Motor neuron (in vitro differentiated cells): ENCODE measurements around the gene SIK3. TPM values are rescaled to one million over a fixed set of nuclear protein-coding genes. Genes with fewer than 3 reads are reported as not detected.

Source experiments
- ATAC-seq, 8 experiments: fragments of 200-7000 bp; cut with Tn5 transposase; replicated peaks in 6 of 8; 2 replicates each; pipeline ENCODE4 v1.8.0; 2021; ENCODE audit warnings: mild to moderate bottlenecking in 8 of 8, moderate library complexity in 8 of 8
- H3K27ac ChIP-seq, 2 donors: fragments of 250-450 bp; sonication (Bioruptor Pico); 2 replicates each; pipeline ENCODE4 v1.9.0; 2021; ENCODE audit warnings: antibody characterized with exemption in 2 of 2, mild to moderate bottlenecking in 2 of 2, moderate library complexity in 1 of 2
- H3K4me1 ChIP-seq, 2 donors: fragments of 250-450 bp; sonication (Bioruptor Pico); replicated peaks in 1 of 2; 2 replicates each; pipeline ENCODE4 v1.6.1; 2021; ENCODE audit warnings: antibody characterized with exemption in 2 of 2, mild to moderate bottlenecking in 2 of 2, moderate library complexity in 1 of 2
- H3K4me3 ChIP-seq, 5 donors: fragments of 250-450 bp; sonication (Bioruptor Pico); 2 replicates each; pipeline ENCODE4 v1.9.0; 2021; ENCODE audit warnings: antibody characterized with exemption in 5 of 5, mild to moderate bottlenecking in 5 of 5, moderate library complexity in 4 of 5
- WGBS, 10 experiments: fragments of 450-650 bp; shearing (Covaris generic); methylation state at CpG; one replicate each; pipeline ENCODE4 v1.0.0; 2022; 5-methylcytosine and 5-hydroxymethylcytosine counted together
- in situ Hi-C, 9 experiments: fragments of 400-800 bp; cut with MboI; loops; one replicate each; pipeline ENCODE4 v1.15.0; 2021; ENCODE audit warnings: low sequenced_read_pairs in 9 of 9, low pct_unique_long_range_greater_than_20kb in 2 of 9; ENCODE audit not compliant: unreplicated experiment in 9 of 9
- total RNA-seq, 8 experiments: library from RNA; unstranded; fragments of 300-600 nt; gene quantifications; 2 replicates each; pipeline versions ENCODE4 v1.2.3 to v1.2.4, GENCODE V29; 2022

The SIK3 gene
- total RNA-seq, 8 experiments from 2014 or later, result 12.7 to 34.3 (median 16.5) TPM

- Histone ChIP-seq H3K27ac (no peak overlapping the region), H3K4me1 (peaks cover 3 to 5% of the 10 kb centered on the region in 2 donors), H3K4me3 (no peak overlapping the region)
- WGBS, 10 experiments, result 47 to 100% (median 63%) methylated on average over 1 to 3 of the region's 3 CpGs
- in situ Hi-C loops, result no loop called here
- ATAC-seq, result no peak
Observed at GRCh38 chr11:117022526-117022925, 75.7 kb downstream of the SIK3 start.

DNA sequence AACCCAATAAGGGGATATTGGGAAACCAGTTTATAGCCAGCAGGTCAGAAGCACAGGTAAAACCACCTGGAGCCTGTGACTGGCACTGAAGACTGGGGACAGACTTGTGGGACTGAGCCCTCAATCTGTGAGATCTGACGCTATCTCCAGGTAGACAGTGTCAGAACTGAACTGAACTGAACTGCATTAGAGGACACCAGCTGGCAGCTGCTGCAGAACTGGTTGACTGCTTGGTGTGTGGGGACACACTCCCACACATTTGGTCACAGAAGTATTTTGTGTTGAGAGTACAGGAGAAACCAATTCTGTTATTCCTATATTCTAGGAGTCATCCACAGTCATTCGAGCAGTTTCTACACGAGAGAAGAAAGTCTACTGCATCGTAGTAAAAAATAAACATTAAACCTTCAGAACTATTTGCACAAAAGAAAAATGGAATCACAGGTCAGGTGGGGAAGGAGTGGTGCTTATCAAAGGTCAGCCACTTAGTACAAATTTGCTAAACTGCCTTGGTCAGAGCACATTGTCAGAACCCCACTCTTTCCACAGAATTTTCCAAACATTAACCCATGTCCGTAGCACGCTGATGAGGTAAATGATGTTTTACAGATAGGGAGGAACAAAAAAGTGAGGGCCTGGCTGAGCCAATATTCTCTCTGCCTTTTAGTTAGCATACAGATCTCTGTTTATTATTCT lies 77.2 kb downstream of the SIK3 start:
- no peak overlapping the region for H3K27ac ChIP-seq
- H3K4me3 ChIP-seq, result no peak overlapping the region
- in situ Hi-C loops, result no loop called here
- 38 to 100% (median 94%) methylated on average over 2 to 6 of the region's 6 CpGs; no CpG with 5 or more reads in 1 of the 10 experiments for WGBS, 10 experiments
- no peak for ATAC-seq
- peaks cover 3 to 5% of the 10 kb centered on the region in 2 donors for H3K4me1 ChIP-seq

- H3K27ac ChIP-seq, result no peak overlapping the region
- in situ Hi-C loops, result no loop called here
- WGBS, 10 experiments, result 40 to 100% (median 86%) methylated on average over 1 of the region's 1 CpG; no CpG with 5 or more reads in 4 of the 10 experiments
Observed at GRCh38 chr11:117020287-117020686, 77.9 kb downstream of the SIK3 start.

GRCh38 chr11:117019871-117020270 lies 78.4 kb downstream of the SIK3 start:
- in situ Hi-C loops, result no loop called here
- 70 to 100% (median 86%) methylated on average over 1 to 7 of the region's 7 CpGs; no CpG with 5 or more reads in 1 of the 10 experiments for WGBS, 10 experiments
- no peak overlapping the region for H3K27ac ChIP-seq
- H3K4me3 ChIP-seq, result no peak overlapping the region
- H3K4me1 ChIP-seq, result peaks cover 3 to 5% of the 10 kb centered on the region in 2 donors
- no peak for ATAC-seq

More at GRCh38 chr11:117020287-117020686, 77.9 kb downstream of the SIK3 start:
- no peak overlapping the region for H3K4me3 ChIP-seq
- ATAC-seq, result no peak
- H3K4me1 ChIP-seq, result peaks cover 3 to 5% of the 10 kb centered on the region in 2 donors

- ATAC-seq, result no peak
- in situ Hi-C loops, result no loop called here
- Histone ChIP-seq H3K27ac (no peak overlapping the region), H3K4me1 (peaks cover 1 to 2% of the 10 kb centered on the region in 2 donors), H3K4me3 (no peak overlapping the region)
- WGBS, 10 experiments, result 64 to 100% (median 88%) methylated on average over 1 of the region's 1 CpG; no CpG with 5 or more reads in 2 of the 10 experiments
Observed at GRCh38 chr11:117017456-117017855, 80.8 kb downstream of the SIK3 start.

DNA sequence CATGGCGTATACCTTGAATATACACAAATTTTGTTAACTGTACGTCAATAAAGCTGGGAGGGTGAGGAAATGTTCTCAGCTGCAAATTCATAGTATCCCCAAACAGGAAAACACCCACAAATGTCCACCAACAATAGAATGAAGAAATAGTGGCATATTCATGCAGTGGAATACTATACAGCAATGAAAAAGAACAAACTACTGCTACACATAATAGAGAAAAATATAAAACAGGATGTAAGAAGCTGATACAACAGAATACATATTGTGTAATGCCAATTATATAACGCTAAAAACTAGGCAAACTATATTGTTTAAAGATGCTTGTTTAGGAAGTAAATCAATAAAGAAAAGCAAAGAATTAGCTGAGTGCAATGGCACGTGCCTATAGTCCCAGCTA lies 81.5 kb downstream of the SIK3 start:
- no peak for ATAC-seq
- Histone ChIP-seq H3K4me3 (no peak overlapping the region), H3K27ac (no peak overlapping the region), H3K4me1 (no peaks in the 10 kb centered on the region)
- in situ Hi-C loops, result no loop called here
- WGBS, 10 experiments, result 52 to 100% (median 94%) methylated on average over 2 to 4 of the region's 4 CpGs

DNA sequence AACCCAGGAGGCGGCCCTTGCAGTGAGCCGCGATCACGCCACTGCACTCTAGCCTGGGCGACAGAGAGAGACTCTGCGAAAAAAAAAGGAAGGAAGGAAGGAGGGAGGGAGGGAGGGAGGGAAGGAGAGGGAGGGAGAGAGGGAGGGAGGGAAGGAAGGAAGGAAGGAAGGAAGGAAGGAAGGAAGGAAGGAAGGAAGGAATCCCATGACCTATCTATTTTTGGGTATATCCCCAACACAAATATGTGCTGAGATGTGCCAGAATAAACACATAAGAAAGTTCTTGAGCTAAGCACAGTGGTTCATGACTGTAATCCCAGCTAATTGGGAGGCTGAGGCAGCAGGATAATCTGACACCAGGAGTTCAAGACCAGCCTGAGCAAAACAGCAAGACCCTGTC lies 82.0 kb downstream of the SIK3 start:
- no peak overlapping the region for H3K27ac ChIP-seq
- no peaks in the 10 kb centered on the region for H3K4me1 ChIP-seq
- ATAC-seq, result no peak
- in situ Hi-C loops, result no loop called here
- 100% methylated on average over 4 of the region's 6 CpGs; no CpG with 5 or more reads in 9 of the 10 experiments for WGBS, 10 experiments
- no peak overlapping the region for H3K4me3 ChIP-seq

- in situ Hi-C loops, result no loop called here
- 60 to 100% (median 84%) methylated on average over 1 to 3 of the region's 3 CpGs; no CpG with 5 or more reads in 2 of the 10 experiments for WGBS, 10 experiments
- H3K27ac ChIP-seq, result no peak overlapping the region
- no peak overlapping the region for H3K4me3 ChIP-seq
- peak in 2 of 8 experiments; percentile 37 to 50 for ATAC-seq
- no peaks in the 10 kb centered on the region for H3K4me1 ChIP-seq
Observed at GRCh38 chr11:117011541-117011898, 86.7 kb downstream of the SIK3 start.

DNA sequence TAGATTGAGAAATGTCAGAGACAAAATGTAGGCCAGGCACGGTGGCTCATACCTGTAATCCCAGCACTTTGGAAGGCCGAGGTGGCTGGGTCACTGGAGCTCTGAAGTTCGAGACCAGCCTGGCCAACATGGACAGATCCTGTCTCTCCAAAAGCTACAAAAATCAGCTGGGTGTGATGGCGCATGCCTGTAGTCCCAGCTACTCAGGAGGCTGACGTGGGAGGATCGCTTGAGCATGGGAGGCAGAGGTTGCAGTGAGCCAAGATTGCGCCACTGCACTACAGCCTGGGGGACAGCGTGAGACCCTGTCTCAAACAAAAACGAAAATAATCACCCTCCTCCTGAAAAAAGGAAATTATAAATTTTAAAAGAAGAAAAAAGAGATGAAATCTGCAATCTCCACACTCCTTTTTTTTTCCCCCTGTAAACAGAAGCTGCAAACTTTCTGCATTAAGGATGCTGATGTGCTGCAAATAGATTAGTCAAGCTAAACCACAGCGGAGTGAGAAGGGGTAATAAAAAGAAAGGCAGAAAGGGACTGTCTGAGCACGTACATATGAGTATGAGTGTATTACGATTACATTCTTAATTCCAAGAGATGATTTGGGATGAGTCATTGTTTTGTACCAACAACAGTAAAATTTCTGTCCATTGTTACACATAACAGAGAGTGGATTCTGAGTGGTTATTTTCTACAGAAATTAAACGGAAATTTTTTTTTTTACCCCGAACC lies 87.3 kb downstream of the SIK3 start:
- ATAC-seq, result peak in 4 of 8 experiments; percentile 18 to 97 (median 80)
- H3K27ac ChIP-seq, result no peak overlapping the region
- in situ Hi-C loops, result no loop called here

DNA sequence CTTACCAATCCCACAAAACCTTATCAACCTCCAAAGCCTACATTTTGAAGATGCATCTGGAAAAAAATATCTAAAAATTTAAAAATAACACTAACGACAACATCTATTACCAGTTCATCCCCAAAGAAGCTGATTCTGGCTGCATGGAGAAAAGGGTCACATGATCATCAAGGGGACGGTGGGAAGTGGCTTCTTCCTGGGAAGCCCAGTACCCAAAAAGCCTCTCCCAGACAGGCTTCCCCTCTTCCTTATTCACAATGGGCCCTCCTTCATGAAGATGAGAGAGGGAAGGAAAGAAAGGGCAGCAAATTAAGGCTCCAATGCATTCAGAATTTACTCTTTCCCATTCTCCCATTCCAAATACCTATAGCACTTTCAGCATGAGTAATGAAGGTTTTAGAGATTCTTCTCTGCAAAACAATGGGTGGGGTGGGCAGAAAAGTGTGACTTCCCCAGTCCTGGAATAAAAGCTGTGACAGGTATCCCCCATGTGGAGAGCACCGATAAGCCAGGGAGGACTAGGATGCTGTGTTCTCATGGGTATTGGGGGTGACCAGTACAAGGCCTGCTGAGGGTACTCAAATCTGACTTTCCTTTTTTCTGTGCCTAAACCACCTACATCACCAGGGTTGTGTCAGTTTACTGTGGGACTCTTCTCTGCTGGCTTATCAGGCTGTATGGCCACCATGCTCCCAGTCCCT lies 88.2 kb downstream of the SIK3 start:
- no peak for ATAC-seq
- Histone ChIP-seq H3K4me1 (no peaks in the 10 kb centered on the region), H3K4me3 (no peak overlapping the region), H3K27ac (no peak overlapping the region)
- WGBS, 10 experiments, result 17 to 90% (median 60%) methylated on average over 1 to 2 of the region's 3 CpGs; no CpG with 5 or more reads in 2 of the 10 experiments
- in situ Hi-C loops, result no loop called here

More for the DNA sequence above, 87.3 kb downstream of the SIK3 start:
- H3K4me1 ChIP-seq, result no peaks in the 10 kb centered on the region
- no peak overlapping the region for H3K4me3 ChIP-seq
- 36 to 95% (median 79%) methylated on average over 5 to 13 of the region's 14 CpGs for WGBS, 10 experiments

GRCh38 chr11:117005758-117006157 lies 92.5 kb downstream of the SIK3 start:
- H3K4me1 ChIP-seq, result no peaks in the 10 kb centered on the region
- no peak overlapping the region for H3K4me3 ChIP-seq
- 83 to 100% (median 100%) methylated on average over 1 of the region's 1 CpG; no CpG with 5 or more reads in 3 of the 10 experiments for WGBS, 10 experiments
- ATAC-seq, result no peak
- no peak overlapping the region for H3K27ac ChIP-seq
- in situ Hi-C loops, result no loop called here

DNA sequence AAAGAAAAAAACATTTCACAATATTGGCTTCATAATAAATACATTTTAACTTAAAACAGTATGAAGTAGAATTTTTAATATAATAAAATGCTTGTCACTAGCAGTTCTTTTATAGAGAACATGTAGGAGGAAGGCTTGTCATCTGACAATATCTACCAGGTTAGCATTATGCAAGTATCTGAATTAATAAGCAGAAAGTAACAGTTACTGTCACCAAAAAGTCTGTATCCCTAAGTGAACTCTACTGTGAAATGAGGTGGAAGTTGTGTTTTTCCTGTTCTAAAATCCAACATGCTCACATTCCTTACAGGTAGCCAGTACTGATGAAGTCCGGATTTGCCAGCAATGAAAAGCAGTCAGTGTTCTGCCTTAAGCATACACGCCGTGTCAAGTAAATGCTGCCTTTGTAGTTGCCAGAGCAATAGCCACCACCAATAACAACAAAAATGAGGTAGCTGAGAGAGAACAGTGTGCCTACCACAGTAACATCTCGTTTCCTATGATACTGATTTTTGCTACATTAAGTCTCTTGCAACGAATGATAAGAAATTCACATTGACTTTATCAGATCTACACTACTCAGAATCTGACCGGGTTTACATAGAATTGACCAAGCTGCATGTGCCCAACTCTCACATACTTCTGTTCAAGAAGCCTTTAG lies 95.5 kb downstream of the SIK3 start:
- in situ Hi-C loops, result no loop called here
- 66 to 100% (median 93%) methylated on average over 1 to 6 of the region's 6 CpGs; no CpG with 5 or more reads in 1 of the 10 experiments for WGBS, 10 experiments
- peak in 1 of 8 experiments; percentile 75 for ATAC-seq
- no peak overlapping the region for H3K27ac ChIP-seq
- H3K4me1 ChIP-seq, result no peaks in the 10 kb centered on the region
- no peak overlapping the region for H3K4me3 ChIP-seq
